Cardiac fibroblast (primary cell): Measurements from ENCODE around the gene SLC39A1.
"Not testable (repeated sequence)": the region's sequence is repeated elsewhere in the genome, so short reads cannot be mapped to it uniquely, and the experiment has no call there.

Experiments used
- DNase-seq, 2 donors: peaks; one replicate each; pipeline versions ENCODE4 v3.0.0 to v3.0.0-alpha.2; 2010; ENCODE audit warnings: low read depth in 2 of 2
- H3K4me3 ChIP-seq, 2 donors: replicated peaks in 1 of 2; 1 replicate in 1 of 2; 2 replicates in 1 of 2; pipeline ENCODE4 v1.5.1; 2011; ENCODE audit warnings: low read depth in 2 of 2, low read length in 2 of 2, mild to moderate bottlenecking in 2 of 2, moderate library complexity in 1 of 2
- CTCF ChIP-seq: IDR thresholded peaks from one replicate; pipeline ENCODE4 v1.5.1; 2011; ENCODE audit warnings: low read depth, mild to moderate bottlenecking, low read length, inconsistent platforms

SLC39A1 gene

GRCh38 chr1:153922076-153922971 is 41.0 kb downstream of the SLC39A1 start:
- no peak for DNase-seq
- H3K4me3 ChIP-seq = peak overlapping the region; percentile 94 to 96
- peak; percentile 12 for TF ChIP-seq CTCF

- H3K4me3 ChIP-seq = peak overlapping the region; percentile 94 to 96
- DNase-seq = peak in 1 of 2 donors; percentile 12
- TF ChIP-seq CTCF = no peak
These were observed 41.6 kb downstream of the SLC39A1 start for GRCh38 chr1:153921803-153922075.

GRCh38 chr1:153921080-153921802 is 42.1 kb downstream of the SLC39A1 start:
- no peak for DNase-seq
- TF ChIP-seq CTCF = no peak
- peak overlapping the region; percentile 94 to 96 for H3K4me3 ChIP-seq

GRCh38 chr1:153919876-153920852 is 43.2 kb downstream of the SLC39A1 start:
- TF ChIP-seq CTCF = peak; percentile 38
- peak; percentile 41 to 44 for DNase-seq
- peak overlapping the region in 1 of 2 donors; percentile 5 for H3K4me3 ChIP-seq

GRCh38 chr1:153916297-153916696 is 47.0 kb downstream of the SLC39A1 start:
- no peak for TF ChIP-seq CTCF
- no peak overlapping the region for H3K4me3 ChIP-seq
- DNase-seq = no peak

GRCh38 chr1:153912349-153912748 is 51.0 kb downstream of the SLC39A1 start:
- DNase-seq = no peak
- H3K4me3 ChIP-seq = no peak overlapping the region
- TF ChIP-seq CTCF = no peak

GRCh38 chr1:153910560-153910959 is 52.8 kb downstream of the SLC39A1 start:
- not testable (repeated sequence) for DNase-seq, H3K4me3 ChIP-seq
